ENCODE results near the gene MYO1A.
"Not testable (repeated sequence)": the region's sequence is repeated elsewhere in the genome, so short reads cannot be mapped to it uniquely, and the experiment has no call there.

Gene MYO1A

DNA sequence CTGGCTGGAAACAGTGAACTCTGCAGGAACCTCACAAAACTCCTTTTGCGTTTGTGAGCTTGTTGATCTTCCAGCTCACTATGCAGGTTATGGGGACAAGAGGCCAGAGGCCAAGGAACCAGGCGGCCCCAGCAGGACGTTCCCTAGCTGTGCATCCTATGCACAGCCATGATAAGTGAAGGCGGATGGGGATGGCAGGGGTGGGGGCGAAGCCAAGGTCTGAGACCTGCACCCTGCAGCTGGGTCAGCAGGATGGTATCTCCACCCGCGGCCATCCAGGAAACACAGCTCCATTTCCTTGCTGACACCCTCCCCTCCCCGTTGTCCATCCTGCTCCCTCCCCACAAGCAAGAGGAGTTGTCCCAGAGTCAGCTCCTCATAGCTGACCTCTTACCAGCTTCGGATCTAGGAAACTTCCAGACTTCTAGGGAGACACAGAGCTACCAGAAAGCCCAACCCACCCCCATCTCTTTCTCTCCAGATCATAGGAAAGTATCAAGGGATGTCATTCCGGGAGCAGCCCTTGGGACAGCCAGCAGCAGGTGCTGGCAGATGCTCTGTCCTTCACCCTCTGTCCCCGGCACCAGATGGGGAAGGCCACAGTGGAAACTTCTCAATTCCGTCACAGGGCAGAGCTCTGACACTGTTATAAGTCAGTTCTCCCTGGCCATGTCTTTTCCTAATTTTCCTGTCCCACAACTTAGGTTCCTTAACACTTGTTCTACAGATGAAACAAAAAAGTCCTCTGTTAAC is 53.0 kb downstream of the MYO1A start:
- DNase-seq (ENCODE audit: insufficient read length, low spot score): no peak

DNA sequence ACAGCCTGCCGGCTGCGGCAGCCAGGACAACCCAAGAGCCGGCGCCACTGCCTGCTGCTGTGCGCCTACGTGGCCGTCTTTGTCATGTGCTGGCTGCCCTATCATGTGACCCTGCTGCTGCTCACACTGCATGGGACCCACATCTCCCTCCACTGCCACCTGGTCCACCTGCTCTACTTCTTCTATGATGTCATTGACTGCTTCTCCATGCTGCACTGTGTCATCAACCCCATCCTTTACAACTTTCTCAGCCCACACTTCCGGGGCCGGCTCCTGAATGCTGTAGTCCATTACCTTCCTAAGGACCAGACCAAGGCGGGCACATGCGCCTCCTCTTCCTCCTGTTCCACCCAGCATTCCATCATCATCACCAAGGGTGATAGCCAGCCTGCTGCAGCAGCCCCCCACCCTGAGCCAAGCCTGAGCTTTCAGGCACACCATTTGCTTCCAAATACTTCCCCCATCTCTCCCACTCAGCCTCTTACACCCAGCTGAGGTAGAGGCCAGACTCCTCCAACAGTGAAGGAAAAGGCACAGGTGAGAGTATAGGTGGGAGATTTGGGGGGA is 53.9 kb downstream of the MYO1A start:
- FAIRE-seq (no peak), DNase-seq (ENCODE audit: insufficient read length, low spot score) (no peak)

More for the DNA sequence above, 53.0 kb downstream of the MYO1A start:
- no peak for FAIRE-seq

DNA sequence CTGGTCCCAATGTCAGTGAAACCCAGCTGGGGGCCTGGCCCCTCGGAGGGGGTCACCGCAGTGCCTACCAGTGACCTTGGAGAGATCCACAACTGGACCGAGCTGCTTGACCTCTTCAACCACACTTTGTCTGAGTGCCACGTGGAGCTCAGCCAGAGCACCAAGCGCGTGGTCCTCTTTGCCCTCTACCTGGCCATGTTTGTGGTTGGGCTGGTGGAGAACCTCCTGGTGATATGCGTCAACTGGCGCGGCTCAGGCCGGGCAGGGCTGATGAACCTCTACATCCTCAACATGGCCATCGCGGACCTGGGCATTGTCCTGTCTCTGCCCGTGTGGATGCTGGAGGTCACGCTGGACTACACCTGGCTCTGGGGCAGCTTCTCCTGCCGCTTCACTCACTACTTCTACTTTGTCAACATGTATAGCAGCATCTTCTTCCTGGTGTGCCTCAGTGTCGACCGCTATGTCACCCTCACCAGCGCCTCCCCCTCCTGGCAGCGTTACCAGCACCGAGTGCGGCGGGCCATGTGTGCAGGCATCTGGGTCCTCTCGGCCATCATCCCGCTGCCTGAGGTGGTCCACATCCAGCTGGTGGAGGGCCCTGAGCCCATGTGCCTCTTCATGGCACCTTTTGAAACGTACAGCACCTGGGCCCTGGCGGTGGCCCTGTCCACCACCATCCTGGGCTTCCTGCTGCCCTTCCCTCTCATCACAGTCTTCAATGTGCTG is 54.6 kb downstream of the MYO1A start:
- FAIRE-seq (no peak), DNase-seq (ENCODE audit: insufficient read length, low spot score) (no peak)

DNA sequence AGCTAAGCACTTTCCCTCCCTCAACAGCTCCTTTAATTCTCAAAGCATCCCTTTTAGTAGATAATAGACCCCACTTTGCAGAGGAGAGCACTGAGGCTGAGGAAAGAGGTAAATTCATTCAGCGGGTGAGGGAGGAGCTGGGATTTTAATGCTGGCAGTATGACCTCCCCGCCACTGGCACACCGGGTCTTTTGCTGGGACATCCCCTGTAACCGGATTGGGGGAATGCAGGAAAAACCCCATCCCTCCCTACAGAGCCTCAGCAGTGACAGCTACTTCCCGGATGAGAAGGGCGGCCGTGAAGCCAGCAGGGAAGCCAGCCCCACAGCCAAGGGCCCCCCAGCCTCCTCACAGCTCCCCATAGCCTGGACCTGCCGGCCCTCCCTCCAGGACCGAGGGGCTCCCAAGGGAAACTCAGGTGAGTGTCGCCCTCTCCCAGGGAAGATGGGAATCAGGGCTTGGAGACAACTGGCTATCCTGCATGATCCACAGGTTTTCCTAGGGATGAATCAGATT is 55.6 kb downstream of the MYO1A start:
- no peak for FAIRE-seq

DNA sequence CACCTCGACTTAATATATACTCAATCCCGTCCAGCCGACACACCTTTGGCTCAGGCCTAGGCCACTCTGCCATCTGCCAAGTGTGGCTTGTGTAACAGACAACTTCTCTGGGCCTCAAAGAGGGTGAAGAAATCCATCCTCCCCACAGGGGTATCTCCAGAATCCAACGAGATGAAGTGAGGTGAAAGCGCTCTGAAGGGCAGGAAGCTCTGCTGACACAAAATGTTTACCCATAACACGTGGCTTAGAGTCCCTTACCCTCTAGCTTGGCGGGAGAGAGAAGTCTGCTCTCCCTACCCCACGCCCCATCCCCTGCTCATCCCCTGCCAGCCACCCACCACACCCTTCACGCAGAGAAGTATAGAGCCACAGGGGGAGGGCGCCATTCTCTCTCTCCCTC is 56.6 kb downstream of the MYO1A start:
- no peak for FAIRE-seq

More for the DNA sequence above, 55.6 kb downstream of the MYO1A start:
- DNase-seq (ENCODE audit: insufficient read length, low spot score): no peak

DNA sequence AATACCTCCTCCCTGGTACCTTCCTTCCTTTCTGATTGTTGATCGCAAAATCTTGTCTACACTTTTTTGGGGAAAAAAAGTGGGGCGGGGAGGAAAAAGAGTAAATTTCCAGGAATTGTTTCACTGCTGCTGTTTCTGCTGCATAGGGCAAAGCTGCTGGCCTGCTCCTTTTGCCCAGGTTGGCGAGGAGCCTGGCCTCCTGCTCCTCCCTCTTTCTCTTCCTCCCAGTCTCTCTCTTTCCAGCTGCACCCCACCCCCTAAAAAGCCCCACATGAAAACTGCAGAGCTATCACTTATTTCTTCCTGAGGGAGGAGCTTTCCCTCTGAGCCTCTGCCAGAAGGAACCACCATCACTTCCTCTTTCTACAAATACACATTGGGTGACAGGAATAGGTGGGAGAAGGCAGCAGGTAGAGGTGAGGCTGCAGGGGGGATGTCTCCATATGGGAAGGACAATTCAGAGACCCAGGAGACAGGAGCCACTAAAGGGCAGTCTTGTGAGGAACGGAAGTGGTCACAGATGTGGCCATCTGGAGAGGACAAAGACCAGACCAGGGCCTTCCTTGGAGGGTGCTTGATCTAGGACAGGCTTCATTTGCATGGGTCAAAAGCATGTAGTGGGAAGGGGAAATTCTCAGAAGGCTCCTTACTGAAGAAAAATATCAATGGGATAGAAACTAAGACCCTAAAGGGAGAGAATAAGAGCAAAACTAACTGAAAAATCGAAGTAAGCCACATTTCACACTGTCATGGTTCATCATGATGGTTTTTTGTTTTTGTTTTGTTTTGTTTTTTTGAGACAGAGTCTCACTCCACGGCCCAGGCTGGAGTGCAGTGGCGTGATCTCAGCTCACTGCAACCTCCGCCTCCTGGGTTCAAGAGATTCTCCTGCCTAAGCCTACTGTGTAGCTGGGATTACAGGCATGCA is 58.3 kb downstream of the MYO1A start:
- FAIRE-seq: no peak

More for the DNA sequence above, 56.6 kb downstream of the MYO1A start:
- no peak for DNase-seq (ENCODE audit: insufficient read length, low spot score)

DNA sequence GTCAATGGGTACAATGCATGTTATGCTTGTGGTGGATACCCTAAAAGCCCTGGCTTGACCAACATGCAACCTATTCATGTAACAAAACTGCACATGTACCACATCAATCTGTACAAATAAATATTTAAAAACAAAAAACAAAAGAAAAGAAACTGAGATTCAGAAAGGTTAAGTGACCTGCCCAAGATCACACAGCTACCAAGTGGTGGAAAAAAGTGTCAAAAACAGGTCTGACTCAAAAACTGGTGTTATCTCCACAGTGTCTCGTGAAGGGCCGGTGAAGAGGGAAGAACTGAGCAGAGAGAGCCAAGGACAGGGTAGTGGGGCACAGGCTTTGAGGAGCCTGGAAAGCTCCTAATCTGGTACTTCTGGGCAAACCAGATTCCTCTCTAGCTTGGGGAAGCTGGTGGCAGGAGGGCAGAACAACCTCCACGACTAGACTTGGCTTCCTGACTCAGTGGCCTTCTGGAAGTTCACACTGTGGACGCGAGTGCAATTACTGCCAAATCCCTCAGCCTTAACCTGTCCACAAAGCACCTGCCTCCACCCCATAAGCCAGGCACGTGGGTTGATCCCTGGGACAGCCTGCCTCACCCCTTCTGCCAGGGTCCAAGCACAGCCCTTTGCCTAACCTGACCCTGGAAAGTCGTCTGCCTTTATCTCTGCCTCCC is 59.1 kb downstream of the MYO1A start:
- no peak for DNase-seq (ENCODE audit: insufficient read length, low spot score)
- FAIRE-seq: no peak

More for the DNA sequence above, 58.3 kb downstream of the MYO1A start:
- no peak for DNase-seq (ENCODE audit: insufficient read length, low spot score)

DNA sequence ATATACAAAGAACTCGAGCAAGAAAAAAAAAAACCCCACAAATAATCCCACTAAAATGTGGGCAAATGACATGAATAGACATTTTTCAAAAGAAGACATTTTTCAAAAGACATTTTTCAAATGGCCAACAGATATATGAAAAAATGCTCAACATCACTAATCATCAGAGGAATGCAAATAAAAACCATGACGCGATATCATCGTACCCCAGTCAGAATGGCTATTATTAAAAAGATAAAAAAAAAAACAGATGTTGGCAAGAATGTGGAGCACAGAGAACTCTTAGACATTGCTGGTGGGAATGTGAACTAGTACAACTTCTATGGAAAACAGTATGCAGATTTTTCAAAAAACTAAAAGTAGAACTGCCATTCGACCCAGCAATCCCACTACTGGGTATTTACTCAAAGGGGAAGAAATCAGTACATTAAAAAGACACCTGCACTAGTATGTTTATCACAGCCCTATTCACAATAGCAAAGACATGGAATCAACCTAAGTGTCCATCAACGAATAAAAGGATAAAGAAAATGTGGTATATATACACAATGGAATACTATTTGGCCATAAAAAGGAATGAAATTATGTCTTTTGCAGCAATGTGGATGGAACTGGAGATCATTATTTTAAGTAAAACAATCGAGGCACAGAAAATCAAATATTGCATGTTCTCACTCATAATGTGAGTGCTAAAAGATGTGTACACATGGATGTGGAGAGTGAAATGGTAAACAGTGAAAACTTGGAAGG is 59.9 kb downstream of the MYO1A start:
- FAIRE-seq (no peak), DNase-seq (ENCODE audit: insufficient read length, low spot score) (no peak)

DNA sequence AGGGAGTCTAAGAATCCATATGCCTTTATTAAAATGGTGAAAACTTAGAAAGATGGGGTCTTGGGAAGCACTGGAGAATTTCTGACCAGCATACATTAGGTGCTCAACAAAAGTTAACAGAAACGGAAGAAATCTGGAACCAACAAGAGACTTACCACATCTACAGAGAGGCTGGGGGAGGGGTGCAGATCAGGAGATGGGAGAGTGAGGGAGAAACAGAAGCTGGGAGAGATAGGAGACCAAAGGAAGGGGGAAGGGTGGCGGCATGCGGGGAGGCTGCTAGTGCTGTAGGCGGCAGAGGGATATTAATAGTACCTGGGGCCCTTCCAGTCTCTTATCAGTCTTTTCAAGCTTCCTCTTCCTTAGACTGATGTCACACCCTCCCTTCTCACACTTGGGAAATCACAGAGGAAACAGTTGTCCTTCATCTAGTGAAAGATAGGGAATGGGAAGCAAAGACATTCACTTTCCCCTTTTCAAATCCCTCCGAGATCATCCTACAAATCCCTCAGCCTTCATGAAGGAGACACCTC is 61.7 kb downstream of the MYO1A start:
- no peak for DNase-seq (ENCODE audit: insufficient read length, low spot score)
- FAIRE-seq: no peak

DNA sequence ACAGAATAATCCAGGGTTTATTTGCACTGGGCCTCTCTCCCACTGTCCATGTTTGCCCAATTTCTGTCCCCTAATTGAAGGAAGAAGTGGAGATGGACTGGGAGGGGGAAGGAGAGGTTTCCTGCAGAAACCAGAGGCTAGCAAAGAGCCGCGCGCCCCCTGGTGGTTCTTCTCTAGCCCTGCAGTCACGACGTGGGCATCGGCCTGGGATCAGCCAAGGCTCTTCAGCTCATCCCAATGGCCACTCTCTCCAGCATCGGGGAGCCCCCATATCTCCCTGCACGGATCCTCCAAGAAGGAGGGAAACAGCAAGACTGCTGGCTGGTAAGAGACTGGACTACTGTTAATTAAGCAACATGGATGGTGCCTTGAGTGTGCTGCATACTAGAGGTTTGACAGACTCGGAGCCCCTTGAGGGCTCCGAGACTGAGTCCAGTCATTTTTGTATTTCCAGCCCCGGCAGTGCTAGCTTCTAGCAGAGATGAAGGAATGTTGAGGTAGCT is 62.3 kb downstream of the MYO1A start:
- DNase-seq (ENCODE audit: insufficient read length, low spot score) (peak; percentile 79), FAIRE-seq (no peak)

DNA sequence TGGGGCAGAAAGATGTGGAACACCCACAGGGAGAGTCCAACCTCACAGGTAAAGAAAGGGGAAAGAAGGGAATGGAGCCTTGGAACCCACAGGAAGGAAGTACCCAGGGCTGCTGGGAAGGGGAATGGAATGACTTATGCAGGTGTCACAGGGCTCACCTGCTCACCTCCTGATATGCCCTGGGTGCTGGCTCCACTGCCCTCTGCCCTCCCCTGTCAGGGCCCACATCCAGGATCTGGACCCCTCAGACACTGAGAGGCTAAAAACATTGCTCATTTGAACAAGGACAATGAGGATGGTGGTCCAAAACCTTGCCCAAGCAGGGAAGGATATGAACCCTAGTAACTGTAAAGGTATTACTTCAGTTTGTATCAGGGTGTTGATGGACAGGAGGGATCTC is 62.9 kb downstream of the MYO1A start:
- no peak for FAIRE-seq
- no peak for DNase-seq (ENCODE audit: insufficient read length, low spot score)

DNA sequence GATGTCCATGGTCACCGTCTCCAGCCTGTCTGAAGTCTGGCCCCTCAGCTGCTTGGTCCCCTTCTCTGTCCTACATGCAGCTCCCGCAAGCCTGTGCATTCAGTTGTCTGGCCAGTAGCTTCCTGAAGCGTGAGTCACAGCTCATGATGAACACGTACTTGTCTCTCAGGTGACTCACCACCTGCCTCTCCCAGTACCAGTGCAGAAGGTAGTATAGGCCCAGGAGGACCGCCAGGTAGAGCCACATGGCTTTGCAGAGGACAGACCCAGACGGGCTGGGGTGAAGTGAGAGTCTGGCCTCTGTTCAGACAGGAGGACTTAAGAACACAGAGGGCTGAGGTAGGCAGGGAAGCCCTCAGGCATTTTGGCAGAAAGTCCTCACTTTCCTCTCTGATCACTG is 64.2 kb downstream of the MYO1A start:
- FAIRE-seq: peak; percentile 87
- not testable (repeated sequence) for DNase-seq (ENCODE audit: insufficient read length, low spot score)

DNA sequence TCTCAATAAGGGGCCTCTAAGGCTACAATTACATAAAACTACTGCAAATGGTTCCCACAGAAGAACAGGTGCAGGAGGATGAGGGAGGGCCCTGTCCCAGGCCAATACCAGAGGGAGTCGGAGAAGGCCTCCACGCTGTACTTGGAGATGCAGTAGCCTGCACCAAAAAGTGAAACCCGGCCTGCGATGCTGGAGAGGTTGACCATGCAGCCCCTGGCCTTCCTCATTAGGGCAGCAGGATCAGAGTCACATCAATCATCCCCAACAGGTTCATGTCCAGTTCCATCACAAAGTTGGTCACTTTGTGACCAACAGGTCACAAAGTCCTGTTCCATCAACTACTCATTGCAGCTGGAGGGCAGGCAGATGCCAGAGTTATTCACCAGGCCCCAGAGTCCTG is 66.5 kb downstream of the MYO1A start:
- FAIRE-seq (no peak), DNase-seq (ENCODE audit: insufficient read length, low spot score) (no peak)

DNA sequence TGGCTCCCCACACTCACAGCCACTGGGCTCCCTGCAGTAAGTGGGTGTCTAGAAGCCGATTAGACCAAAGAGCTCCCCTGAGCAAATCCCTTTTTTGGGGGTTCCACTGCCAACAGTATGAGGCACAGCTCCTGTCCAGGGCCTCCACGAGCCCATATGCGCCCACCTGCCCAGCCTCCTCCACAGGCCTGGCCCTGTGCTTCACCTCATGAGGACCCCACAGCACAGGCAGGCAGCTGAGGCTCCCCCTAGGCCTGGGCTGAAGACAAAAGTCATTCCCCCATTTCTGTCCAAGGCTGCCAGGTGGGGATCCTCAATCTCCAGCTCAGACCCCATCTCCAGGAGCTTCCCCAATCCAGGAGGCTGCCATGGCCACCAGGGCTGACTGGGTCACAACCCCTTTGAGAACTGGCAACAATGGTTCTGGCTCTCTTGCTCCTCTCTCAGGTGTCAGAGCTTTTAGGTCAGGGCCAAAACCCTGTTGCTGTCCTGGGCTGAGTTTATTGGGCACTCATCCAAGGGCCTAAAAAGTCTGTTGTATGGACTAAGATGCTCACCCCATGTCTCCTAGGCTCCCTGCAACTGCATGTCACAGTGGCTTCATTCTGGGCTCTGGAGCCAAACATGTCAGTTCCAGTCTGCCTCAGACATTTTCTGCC is 67.2 kb downstream of the MYO1A start:
- FAIRE-seq; DNase-seq (ENCODE audit: insufficient read length, low spot score): not testable (repeated sequence)

DNA sequence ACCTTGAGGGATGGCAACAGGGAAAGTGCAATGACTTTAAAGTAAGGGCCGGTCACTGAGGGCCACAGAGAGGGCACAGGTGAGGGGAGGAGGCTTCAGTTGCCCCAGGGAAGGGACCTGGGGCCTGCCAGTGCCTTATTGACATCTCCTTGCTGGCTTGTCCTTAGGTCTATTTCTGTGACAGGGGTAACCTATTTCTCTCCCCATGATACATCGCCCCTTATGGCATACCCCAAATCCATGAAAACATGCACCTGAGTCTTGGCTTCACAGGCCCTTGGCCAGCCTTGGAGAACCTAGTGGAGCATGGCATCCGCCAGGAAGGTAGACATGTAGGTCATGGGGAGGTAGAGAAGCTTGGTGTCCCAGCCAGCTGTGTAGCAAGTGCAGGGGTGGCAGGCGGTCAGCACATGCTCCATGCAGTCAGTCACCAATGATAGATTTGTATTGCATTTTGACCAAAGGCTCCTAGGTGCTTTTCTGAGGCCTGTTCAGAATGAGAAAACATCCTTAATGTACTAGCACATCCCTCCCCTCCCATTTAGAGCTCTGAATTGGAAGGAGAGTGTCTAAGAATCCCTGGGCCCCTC is 68.9 kb downstream of the MYO1A start:
- FAIRE-seq: no peak

DNA sequence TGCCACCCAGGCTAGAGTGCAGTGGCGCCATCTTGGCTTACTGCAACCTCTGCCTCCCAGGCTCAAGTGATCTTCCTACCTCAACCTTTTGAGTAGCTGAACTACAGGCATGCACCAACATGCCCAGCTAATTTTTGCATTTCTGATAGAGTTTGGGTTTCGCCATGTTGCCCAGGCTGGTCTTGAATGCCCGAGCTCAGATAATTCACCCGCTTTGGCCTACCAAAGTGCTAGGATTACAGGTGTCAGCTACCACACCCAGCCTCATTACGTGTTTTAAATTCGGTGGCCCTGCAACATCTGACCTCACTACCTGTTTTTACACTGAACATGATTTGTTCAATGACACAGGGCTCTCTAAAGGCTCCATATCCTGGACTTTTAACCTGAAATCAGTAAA is 69.7 kb downstream of the MYO1A start:
- FAIRE-seq (no peak), DNase-seq (ENCODE audit: insufficient read length, low spot score) (no peak)

More for the DNA sequence above, 68.9 kb downstream of the MYO1A start:
- DNase-seq (ENCODE audit: insufficient read length, low spot score): no peak

DNA sequence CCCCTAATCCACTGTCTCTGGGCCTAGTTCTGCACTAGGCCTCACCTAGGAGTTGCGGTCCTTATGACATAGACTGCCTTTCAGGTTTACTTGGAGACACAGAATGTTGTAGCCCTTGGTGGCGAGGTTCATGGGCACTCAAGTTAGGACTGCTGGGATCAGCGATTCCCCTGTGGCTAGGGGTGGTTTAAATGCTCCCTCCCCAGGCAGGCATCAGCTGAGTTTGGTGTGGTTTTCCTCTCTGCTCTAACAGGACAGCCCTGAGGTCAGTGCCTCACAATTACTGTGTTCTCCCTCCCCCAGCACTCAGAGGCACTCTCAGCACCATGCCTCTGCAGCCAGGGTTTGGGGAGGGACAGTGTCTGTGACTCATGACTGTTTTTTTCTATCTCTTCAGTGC is 70.3 kb downstream of the MYO1A start:
- no peak for FAIRE-seq
- DNase-seq (ENCODE audit: insufficient read length, low spot score): no peak

Measured in HTR-8/SVneo (cell line).